GM19324 (cell line): ENCODE data around the gene SELENON.

Source experiments
- ATAC-seq: cut with Tn5 transposase; IDR thresholded peaks from one replicate; pipeline ENCODE4 v1.9.1; 2021; ENCODE audit warnings: mild to moderate bottlenecking, moderate library complexity; ENCODE audit not compliant: unreplicated experiment, low FRiP score

Gene SELENON

DNA sequence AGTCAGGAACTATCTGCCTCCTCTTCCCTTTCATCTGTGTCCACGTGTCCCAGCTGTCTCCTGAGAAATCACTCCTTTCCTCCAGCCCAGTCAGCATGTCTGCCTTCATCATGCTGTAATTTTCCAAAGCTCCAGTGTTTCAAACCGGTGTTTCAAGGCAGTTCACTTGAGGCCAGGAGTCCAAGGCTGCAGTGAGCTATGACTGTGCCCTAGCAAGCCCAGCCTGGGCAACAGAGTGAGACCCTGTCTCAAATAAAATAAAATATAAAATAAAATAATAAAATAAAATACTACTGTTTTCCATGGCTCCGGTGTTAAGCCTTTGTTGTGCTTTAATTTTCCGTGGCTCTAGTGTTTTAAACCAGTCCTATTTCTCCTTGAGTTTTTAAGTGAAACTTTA, 7.9 kb upstream of the SELENON start:
- no peak for ATAC-seq

- ATAC-seq: no peak
These were observed 6.3 kb upstream of the SELENON start for GRCh38 chr1:25793585-25794170.

DNA sequence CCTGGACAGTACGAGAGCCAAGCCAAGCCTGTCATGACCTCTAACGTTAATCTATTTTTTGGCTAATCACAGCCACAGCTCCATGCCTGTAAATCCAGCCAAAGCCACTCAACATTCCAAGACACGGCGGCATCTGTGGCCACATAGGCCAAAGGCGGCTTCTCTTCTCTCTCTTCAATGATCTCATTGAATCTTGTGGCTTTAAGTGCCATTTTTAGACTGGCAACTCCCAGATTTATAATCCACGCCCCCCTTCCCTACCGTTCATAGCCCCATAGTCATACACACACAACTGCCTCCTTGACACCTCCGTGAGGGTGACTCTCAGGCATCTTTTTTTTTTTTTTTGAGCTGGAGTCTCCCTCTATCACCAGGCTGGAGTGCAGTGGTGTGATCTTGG, 5.7 kb upstream of the SELENON start:
- ATAC-seq: no peak

GRCh38 chr1:25795211-25795610, 4.8 kb upstream of the SELENON start:
- ATAC-seq: no peak

- no peak for ATAC-seq
These were observed 3.8 kb upstream of the SELENON start for GRCh38 chr1:25795946-25796810.

DNA sequence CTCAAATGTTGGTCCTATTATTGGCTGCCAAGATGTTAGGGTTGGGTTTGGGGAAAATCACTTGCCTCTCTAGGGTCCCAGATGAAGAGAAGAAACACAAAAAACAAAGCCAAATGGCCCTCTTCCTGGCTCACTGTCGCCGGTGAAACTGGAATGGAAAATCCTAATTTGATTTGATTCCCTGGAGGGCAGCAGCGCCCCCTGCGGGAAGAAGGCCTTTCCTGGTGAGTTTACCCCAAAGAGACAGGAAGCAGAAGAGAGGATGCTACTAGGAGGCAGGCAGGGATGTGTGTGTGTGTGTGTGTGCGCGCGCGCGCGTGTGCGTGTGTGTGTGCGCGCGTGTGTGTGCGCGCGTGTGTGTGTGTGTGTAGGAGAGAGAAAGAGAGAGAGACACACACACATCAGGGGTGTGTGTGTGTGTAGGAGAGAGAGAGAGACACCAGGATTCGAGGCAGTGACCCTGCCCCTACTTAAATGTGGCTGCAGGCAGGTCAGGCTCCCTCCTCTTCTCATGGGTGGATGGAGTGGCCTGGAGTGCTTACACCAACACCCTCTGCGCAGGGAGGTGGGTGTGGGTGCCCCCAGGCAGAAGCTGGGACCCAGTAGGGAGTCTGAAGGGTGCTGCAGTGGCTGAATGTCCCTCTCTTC, 3.1 kb upstream of the SELENON start:
- ATAC-seq: no peak

GRCh38 chr1:25797939-25798338, 2.1 kb upstream of the SELENON start:
- no peak for ATAC-seq

GRCh38 chr1:25798666-25799351, 1.2 kb upstream of the SELENON start:
- no peak for ATAC-seq

GRCh38 chr1:25799352-25799934, 550 bp upstream of the SELENON start:
- no peak for ATAC-seq

DNA sequence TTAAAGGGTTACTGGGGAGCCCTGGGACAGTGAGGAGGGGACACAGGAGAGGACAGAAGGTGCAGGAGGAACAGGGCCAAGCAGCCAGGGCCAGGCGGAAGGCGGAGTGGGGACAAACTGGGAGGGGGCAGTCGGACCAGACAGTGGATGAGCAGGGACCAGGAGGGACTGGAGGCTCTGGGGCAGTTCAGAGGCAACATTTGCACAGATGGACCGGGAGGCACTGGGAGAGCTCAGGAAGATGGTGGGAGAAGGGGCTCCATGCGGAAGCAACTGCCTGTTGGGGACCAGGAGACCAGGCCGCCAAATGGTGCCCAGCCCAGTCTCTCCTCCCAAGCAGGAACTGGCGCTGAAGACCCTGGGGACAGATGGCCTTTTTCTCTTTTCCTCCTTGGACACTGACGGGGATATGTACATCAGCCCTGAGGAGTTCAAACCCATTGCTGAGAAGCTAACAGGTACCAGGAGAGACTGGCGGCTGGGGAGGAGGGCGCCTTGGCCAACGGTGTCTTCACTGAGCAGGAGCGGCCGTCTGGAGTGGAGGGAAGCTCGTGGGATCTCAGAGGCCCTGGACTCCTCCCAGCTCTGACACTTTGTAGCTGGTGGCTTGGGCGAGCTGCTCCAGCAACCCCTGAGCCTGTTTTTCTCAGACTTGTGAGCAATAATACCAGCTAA, 847 bp downstream of the SELENON start:
- no peak for ATAC-seq

DNA sequence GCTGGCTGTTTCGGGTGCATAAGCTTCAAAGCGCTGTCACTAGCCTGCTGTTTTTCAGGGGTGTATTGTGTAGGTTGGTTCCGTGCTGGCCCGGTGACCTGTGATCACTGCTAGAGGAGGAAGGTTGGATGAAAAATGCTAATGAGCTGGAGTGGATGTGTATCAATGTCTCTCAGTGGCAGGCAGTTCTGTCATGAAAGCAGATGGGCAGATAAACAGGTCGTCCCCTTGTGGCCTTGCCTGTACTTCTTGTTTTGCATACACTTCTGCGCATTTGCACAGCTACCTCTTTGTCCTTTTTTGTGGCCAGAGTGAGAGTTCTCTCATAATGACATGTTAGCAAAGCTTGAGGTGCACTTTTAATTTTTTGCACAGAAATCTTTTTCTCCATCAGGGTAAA, 2.9 kb downstream of the SELENON start:
- no peak for ATAC-seq

DNA sequence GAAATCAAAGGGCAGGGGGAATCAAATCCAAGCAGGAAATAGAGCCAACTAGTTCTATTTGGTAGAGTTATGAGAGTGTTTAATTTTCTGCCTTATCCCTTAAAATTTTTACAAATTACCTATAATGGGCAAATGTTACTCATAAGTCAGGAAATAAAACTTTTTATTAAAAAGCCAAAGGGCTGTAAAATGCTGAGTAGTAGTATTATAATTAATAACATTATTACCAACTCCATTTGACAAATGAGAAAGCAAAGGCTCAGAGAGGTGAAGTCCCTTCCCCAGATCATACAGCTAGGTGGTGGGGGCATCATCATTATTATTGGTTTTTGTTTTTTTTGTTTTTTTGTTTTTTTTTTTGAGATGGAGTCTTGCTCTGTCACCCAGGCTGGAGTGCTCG, 3.4 kb downstream of the SELENON start:
- no peak for ATAC-seq

DNA sequence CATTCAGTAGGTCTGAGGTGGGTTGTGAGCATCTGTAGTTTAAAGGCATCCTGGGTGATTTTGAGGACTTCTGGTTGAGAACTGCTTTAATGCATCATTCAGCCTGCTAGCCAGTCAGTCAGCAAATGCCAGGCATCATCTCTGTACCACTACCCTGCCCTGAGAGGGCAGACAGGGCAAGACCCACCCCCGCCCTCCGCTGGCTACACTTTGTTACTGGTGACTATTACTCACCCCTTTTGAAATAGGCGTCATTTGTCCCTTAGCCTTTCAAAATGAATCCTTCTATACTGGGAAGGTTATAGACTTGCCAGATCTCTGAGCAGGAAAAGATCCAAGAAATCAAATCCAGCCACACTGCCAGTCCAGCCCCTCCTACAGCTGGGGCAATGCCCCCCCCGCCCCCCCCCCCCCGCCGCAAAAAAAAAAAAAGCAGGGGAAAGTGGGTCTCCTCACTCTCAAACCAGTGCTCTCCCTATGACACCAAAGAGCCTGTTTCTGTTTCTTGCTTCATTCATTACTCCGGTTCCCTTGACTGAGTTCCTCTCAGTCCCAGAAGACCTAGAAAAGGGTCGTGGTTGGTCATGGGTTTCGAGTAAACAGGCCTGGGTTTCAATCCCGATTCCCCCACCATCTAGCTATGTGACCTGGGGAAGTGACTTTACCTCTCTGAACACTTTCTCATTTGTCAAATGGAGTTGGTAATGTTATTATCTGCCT, 4.4 kb downstream of the SELENON start:
- ATAC-seq: no peak

GRCh38 chr1:25804964-25805862, 5.2 kb downstream of the SELENON start:
- no peak for ATAC-seq

GRCh38 chr1:25805863-25806225, 5.9 kb downstream of the SELENON start:
- no peak for ATAC-seq

GRCh38 chr1:25806418-25806817, 6.4 kb downstream of the SELENON start:
- ATAC-seq: no peak

DNA sequence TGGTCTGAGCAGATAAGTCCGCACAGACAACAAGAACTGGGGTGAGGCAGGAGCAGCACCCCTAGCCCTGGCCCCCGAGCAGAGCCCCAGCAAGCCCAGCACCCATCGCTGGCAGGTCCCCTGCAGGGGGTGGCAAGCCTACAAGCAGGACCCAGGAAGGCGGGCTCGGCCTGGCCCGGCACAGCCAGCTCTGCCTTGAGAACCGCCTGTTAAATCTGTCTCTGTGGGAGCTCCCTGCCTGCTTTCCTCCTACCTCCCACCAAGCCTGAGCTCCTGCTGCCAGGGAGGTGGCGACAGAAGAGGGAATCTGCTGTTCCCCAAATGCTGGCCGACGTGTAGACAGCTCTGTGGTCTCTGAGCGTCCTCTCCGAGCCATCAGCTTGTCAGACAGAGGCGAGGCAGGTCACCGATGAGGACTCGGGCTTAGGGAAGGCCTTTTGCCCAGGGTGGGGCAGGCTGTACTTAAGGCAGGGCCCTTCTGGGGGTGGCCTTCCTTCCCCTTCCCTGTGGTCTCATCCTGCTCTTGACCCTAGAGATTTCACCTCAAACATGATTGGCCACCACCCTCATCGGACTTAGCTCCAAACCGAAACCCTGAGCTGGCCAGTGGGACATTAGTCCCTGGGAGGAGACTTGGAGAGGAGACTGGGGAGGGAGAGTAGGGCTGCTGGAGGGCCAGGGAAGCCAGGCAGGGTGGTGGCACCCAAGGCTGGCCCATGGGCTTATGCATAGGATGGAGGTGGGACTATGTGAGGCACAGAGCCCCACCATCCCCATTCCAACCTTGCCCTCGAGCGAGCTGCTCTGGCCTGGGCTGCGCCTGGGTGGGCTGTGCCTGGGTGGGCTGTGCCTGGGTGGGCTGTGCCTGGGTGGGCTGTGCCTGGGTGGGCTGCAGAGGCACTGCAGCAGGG, 7.7 kb downstream of the SELENON start:
- no peak for ATAC-seq
